Measurements from ENCODE around the gene DLK2. TPM values are rescaled to one million over a fixed set of nuclear protein-coding genes. Genes with fewer than 3 reads are reported as not detected.
A peak's percentile ranks its signal among the peaks of the same experiment; 100 is the strongest.

DLK2 gene
- total and polyA plus RNA-seq, 2 donors (not counting 3 experiments of a cell fraction or from before 2014, with no cell fraction given) = 0.36 TPM; not detected in 1

DNA sequence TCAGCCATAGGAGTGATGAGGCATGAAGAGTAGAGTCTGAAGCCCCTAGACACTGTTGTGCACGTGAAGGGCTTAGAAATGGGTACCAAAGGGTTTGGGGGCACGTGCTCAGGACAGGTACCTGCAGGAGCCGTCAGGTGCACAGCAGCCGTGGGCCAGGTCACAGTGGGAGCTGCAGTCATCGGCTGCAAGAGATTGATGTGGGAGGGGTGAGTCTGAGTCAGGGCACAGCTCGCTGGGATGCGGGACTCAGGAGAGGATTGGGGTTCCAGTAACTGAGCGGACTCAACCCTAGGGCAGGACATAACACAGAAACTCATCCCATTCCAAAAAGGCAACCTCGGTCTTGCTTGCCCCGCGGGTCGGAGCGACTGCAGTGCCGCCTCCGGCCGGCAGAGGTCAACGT is 1.1 kb downstream of the DLK2 start:
- intact Hi-C loops (cut with micrococcal nuclease) = loop anchor here (1.0 to 2.0 kb wide), 3 partner anchors 23 to 52 kb away; partner anchors contain the start of gene TJAP1
- ChIA-PET CTCF (interaction anchor here (1.0 to 21.3 kb wide), 4 partner anchors 18 to 625 kb away, joined by 3 to 289 read pairs (median 4); partner anchors contain the start of genes LRRC73 and YIPF3), POLR2A (no interaction called here)
- H3K9ac ChIP-seq (replicated peaks; ENCODE audit: extremely low read depth, insufficient read depth, low read length) = no peak overlapping the region
- no peaks in the 10 kb centered on the region for H3K79me2 ChIP-seq (ENCODE audit: control insufficient read depth, insufficient read depth, low read length)
- H4K20me1 ChIP-seq (replicated peaks; ENCODE audit: control insufficient read depth, extremely low read depth, insufficient read depth, low read length) = no peaks in the 10 kb centered on the region
- H3K27me3 ChIP-seq (ENCODE audit: control insufficient read depth in 2 of 2, insufficient read depth in 2 of 2, low read length in 2 of 2) = peaks cover 6 to 17% of the 10 kb centered on the region in 2 experiments
- no peaks in the 10 kb centered on the region for H3K9me3 ChIP-seq (replicated peaks; ENCODE audit: control insufficient read depth, insufficient read depth, low read length)
- FAIRE-seq (no peak), DNase-seq (ENCODE audit: low read depth, low spot score) (no peak)
- no peak for TF ChIP-seq GATA2 (IDR thresholded peaks at IDR 0.05; ENCODE audit: insufficient read depth, insufficient read length, low read depth, low read length)
- TF ChIP-seq EZH2 (IDR thresholded peaks at IDR 0.05; ENCODE audit: borderline replicate concordance, low read depth, low read length, severe bottlenecking) = no peak
- TF ChIP-seq MAX (IDR thresholded peaks at IDR 0.05; ENCODE audit: insufficient read depth, insufficient read length) = no peak
- TF ChIP-seq, protein P1, sequence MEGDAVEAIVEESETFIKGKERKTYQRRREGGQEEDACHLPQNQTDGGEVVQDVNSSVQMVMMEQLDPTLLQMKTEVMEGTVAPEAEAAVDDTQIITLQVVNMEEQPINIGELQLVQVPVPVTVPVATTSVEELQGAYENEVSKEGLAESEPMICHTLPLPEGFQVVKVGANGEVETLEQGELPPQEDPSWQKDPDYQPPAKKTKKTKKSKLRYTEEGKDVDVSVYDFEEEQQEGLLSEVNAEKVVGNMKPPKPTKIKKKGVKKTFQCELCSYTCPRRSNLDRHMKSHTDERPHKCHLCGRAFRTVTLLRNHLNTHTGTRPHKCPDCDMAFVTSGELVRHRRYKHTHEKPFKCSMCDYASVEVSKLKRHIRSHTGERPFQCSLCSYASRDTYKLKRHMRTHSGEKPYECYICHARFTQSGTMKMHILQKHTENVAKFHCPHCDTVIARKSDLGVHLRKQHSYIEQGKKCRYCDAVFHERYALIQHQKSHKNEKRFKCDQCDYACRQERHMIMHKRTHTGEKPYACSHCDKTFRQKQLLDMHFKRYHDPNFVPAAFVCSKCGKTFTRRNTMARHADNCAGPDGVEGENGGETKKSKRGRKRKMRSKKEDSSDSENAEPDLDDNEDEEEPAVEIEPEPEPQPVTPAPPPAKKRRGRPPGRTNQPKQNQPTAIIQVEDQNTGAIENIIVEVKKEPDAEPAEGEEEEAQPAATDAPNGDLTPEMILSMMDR (IDR thresholded peaks at IDR 0.05; ENCODE audit: extremely low read depth in 1 of 2, insufficient read depth in 1 of 2, low read depth in 1 of 2, low read length in 2 of 2) = peak; percentile 91 to 99
- no peak for TF ChIP-seq JUN (IDR thresholded peaks at IDR 0.05; ENCODE audit: borderline replicate concordance, insufficient read depth, insufficient read length, low read depth)
- no peak for TF ChIP-seq POLR2A (IDR thresholded peaks at IDR 0.05; ENCODE audit: low read depth, low read length)
- no TSS peak for BruUV-seq (replicated peaks)
- H2AFZ ChIP-seq (ENCODE audit: low read depth, low read length) = no peak overlapping the region
- no peak overlapping the region for H3K27ac ChIP-seq (ENCODE audit: insufficient read depth, low read depth, low read length)
- H3K4me2 ChIP-seq (ENCODE audit: insufficient read depth, low read length) = peak overlapping the region; percentile 43
- H3K4me1 ChIP-seq (ENCODE audit: control insufficient read depth, extremely low read depth, insufficient read depth, low read length) = peaks cover 9% of the 10 kb centered on the region
- no peaks in the 10 kb centered on the region for H3K9me1 ChIP-seq (replicated peaks; ENCODE audit: control insufficient read depth, extremely low read depth, insufficient read depth, low read length)
- dilution Hi-C loops (cut with MboI; ENCODE audit: extremely low pct_ligation_motif_present, low sequenced_read_pairs) = no loop called here
- peaks cover 0 to 11% of the 10 kb centered on the region in 2 experiments for H3K36me3 ChIP-seq (ENCODE audit: control insufficient read depth in 2 of 2, extremely low read depth in 1 of 2, insufficient read depth in 2 of 2, low read length in 2 of 2)
- peak overlapping the region in 1 of 3 experiments; percentile 46 for H3K4me3 ChIP-seq (replicated peaks in 1 of 3; ENCODE audit: insufficient read depth in 1 of 3, low read depth in 1 of 3, low read length in 3 of 3)
